Suprapubic skin (tissue), 3 donors: ENCODE data around the gene TEX36.

Experiments used
- CTCF ChIP-seq, 2 donors: fragments of 200-600 bp in 1 of 2; fragments of 450-650 bp in 1 of 2; sonication (generic) in 1 of 2; IDR thresholded peaks; one replicate each; pipeline ENCODE4 v1.5.1; 2016 to 2019; ENCODE audit warnings: antibody characterized with exemption in 2 of 2, mild to moderate bottlenecking in 1 of 2, moderate library complexity in 1 of 2
- EP300 ChIP-seq: sonication (generic); formaldehyde crosslinking; IDR thresholded peaks from one replicate; pipeline ENCODE4 v1.6.1; 2017; ENCODE audit warnings: antibody characterized with exemption
- POLR2A ChIP-seq, 2 donors: fragments of 450-650 bp; IDR thresholded peaks; one replicate each; pipeline ENCODE4 v1.6.1; 2017; ENCODE audit warnings: antibody characterized with exemption in 2 of 2, mild to moderate bottlenecking in 2 of 2, moderate library complexity in 2 of 2

GRCh38 chr10:125627646-125628045 lies 55.3 kb downstream of the TEX36 start:
- no peak for TF ChIP-seq CTCF (IDR thresholded peaks at IDR 0.05)
- no peak for TF ChIP-seq POLR2A (IDR thresholded peaks at IDR 0.05)
- TF ChIP-seq EP300: no peak
